HG03103 (cell line): ENCODE measurements around the gene TSR3.

Experiments
- ATAC-seq: cut with Tn5 transposase; IDR thresholded peaks from one replicate; pipeline ENCODE4 v1.9.1; 2021; ENCODE audit warnings: low read depth; ENCODE audit not compliant: unreplicated experiment

TSR3 gene

DNA sequence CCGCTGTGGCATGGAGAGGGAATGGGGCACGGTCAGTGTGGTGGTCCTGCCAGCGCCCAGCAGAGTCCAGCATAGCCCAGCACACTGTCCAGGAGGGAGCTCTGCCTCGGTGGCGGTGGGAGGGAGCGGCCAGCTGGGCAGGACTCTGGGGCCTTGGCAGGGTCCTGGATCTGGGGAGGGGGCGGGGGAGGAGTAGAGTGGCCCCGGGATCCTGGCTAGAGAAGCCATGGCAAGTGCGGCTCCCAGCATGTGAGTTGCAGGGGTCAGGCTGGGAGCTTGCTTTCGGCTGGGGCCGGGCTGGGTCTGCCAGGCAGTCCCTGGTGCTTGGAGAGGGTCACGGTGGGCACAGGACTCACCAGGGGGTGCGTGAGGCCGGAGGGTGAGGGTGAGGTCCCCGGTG is 3.9 kb upstream of the TSR3 start:
- no peak for ATAC-seq

DNA sequence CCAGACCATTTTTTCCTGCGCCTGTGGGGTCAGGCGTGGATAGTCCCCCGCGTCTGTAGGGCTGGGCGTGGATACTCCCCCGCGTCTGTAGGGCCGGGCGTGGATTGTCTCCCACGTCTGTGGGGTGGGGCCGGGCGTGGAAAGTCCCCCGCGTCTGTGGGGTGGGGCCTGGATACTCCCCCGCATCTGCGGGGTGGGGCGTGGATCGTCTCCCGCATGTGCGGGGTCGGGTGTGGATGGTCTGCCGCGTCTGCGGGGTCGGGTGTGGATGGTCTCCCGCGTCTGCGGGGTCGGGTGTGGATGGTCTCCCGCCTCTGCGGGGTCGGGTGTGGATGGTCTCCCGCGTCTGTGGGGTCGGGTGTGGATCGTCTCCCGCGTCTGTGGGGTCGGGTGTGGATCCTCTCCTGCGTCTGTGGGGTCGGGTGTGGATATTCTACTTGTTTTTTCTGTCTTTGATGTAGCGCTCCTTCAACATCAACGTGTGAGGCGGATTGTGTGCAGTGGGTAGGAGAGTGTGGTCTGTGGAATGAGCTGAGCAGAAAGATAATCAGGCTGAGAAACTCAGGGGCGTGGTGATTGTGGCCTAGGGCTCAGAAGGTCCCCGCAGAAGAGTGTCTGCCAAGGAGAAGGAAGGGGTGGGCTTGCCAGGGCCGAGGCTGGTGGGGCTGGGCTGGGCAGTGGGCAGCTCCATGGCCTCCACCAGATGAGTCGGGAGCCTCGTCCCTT is 3.3 kb upstream of the TSR3 start:
- no peak for ATAC-seq

DNA sequence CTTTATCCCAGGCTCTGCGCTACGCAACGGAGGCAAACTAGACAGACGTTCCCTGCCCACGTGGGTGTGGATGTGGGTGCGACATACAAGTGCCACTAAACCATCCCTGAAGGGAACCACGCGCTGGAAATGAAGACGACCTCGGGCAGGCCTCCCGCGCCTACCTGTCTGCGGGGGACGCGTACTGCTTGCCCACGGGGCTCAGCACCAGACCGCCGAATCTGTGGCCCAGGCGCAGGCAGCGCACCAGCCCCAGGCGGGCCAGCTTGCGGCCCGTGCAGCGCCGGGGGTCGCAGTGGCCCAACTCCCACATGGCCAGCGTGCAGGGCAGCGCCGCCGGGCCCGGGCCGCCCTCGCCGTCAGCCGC is 480 bp downstream of the TSR3 start:
- no peak for ATAC-seq

DNA sequence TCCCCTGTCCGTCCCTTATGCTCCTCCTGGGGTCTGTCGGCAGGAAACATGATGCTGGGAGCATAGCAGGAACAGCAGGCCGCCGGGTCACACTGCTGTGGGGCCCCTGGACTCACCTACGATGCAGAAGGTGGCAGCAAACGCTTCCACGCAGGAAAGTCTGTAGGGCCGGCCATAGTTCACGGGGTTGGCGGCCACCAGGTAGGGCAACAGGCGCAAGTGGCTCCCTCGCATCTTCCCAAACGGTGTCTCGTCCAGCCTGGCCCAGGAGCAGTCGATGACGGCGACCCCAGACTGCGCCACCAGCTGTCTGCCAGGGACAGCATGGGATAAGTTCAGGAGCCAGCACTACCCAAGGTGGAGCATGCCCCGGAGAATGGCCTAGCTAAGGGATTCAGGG is 987 bp downstream of the TSR3 start:
- no peak for ATAC-seq

DNA sequence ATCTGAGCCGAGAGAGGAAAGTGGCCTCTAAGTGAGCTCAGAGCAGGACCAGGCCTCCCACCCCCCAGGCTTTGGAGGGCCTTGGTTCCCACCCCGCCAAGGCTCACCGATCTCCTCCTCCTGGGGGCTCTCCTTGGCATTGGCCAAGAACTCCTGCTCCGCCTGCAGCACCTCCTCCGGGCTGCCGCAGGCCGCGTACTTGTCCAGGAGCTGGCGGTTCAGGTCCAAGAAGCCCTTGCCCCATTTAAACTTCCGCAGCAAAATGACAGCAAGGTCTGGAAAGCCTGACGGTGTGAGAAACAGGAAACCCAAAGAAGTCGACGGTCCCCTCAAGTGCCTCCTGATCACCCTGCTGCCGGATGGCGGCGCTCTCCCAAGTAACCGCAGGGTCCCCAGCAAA is 1.7 kb downstream of the TSR3 start:
- ATAC-seq = no peak

GRCh38 chr16:1349351-1349750 is 2.3 kb downstream of the TSR3 start:
- ATAC-seq = no peak

- ATAC-seq = no peak
These were observed 2.8 kb downstream of the TSR3 start for GRCh38 chr16:1348926-1349325.

- no peak for ATAC-seq
These were observed 3.2 kb downstream of the TSR3 start for GRCh38 chr16:1348441-1348840.

- no peak for ATAC-seq
These were observed 3.7 kb downstream of the TSR3 start for GRCh38 chr16:1347962-1348361.

DNA sequence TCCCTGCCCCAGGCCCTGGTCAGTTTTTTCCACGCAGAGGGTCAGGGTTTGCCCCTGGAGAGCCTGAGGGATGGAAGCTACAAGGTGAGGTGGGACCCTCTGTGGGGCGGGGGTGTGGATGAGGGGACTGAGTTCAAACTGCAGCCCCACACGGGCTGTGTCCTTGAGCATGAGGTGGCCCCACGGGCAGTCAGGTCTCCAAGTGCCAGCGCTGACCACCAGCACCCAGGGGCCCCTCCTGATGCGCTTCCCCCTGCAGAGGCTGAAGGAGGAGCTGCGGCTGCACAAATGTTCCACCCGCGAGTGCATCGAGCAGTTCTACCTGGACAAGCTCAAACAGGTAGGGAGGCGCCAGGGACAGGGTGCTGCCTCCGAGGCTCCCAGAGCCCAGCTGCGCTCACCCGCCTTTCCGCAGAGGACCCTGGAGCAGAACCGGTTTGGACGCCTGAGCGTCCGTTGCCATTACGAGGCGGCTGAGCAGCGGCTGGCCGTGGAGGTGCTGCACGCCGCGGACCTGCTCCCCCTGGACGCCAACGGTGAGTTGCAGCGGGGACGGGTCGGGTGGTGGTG is 4.3 kb downstream of the TSR3 start:
- ATAC-seq = no peak

DNA sequence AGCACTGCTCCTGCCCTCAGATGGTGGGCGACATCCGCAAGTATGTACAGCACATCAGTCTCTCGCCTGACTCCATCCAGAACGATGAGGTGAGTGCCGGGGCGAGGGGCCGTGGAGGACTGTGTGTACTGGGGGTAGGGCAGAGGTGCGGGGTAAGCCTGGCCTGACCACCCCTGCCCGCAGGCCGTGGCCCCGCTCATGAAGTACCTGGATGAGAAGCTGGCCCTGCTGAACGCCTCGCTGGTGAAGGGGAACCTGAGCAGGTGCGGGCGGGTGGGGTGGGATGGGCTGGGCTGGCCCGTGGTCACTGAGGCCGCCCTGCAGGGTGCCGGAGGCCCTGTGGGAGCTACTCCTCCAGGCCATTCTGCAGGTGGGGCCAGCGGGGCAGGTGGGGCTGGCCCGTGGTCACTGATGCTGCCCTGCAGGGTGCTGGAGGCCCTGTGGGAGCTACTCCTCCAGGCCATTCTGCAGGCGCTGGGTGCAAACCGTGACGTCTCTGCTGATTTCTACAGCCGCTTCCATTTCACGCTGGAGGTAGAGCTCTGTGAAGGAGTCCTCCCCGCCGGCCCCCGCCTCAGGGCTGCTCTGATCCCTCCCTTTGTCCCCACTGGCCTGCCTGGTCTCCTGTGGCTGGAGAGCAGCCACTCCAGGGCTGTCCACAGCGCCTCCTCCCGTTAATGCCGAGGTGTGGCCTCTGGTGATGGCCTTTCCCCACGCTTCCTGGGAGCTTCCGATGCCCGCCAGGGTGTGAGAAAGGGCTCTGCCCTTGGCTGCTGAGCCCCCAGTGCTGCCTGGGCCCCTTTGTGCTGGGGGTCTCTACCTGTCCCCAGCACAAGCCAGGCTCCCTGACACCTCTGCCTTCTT is 5.0 kb downstream of the TSR3 start:
- ATAC-seq = no peak

DNA sequence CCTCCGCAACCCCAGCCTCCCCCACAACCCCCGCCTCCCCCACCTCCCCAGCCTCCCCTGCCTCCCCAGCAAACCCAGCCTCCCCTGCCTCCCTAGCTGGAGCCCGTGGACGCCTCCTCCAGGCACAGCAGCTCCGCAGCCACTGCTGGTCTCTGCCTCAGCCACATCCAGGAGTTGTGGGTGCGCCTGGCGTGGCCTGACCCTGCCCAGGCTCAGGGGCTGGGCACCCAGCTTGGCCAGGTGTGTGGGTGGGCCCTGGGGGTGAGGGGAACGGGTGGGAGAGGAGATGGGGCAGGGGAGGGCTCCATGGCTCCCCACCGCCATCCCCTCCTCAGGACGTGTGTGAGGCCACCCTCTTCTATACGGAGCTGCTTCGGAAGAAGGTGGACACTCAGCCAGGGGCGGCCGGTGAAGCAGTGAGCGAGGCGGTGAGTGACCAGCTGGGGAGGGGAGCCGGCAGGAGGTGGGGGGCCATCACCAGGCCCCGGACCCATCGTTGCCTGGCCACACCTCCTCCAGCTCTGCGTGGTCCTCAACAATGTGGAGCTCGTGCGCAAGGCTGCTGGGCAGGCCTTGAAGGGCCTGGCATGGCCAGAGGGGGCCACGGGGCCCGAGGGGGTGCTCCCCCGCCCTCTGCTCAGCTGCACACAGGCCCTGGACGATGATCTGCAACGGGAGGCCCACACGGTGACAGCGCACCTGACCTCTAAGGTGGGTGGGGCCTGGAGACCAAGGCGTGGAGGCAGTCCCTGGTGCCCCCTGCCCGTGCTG is 5.8 kb downstream of the TSR3 start:
- ATAC-seq = no peak

DNA sequence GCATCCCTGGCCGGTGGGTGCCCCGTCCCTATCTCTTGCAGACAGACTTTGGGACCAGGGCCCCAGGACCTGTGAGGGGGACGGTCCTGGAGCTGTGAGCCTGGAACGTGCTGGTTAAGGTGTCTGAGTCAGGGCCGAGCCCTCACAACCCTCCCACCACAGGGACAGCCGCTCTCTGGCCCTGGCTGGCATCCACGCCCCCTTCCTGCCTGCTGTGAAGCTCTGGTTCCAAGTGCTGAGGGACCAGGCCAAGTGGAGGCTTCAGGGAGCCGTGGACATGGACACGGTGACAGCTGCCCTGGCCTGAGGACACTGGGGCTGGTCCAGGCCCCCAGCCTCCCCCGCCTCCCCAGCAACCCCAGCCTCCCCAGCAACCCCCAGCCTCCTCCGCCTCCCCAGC is 6.6 kb downstream of the TSR3 start:
- no peak for ATAC-seq

- no peak for ATAC-seq
These were observed 7.2 kb downstream of the TSR3 start for GRCh38 chr16:1344499-1344898.

- ATAC-seq = no peak
These were observed 8.0 kb downstream of the TSR3 start for GRCh38 chr16:1343428-1344242.

- peak; percentile 79 for ATAC-seq
These were observed 8.9 kb downstream of the TSR3 start for GRCh38 chr16:1342526-1343427.

- ATAC-seq = no peak
These were observed 9.9 kb downstream of the TSR3 start for GRCh38 chr16:1341495-1342420.
